GM13976 (cell line): ENCODE data around the gene FGFR1OP2.
"Not testable (repeated sequence)": the region's sequence is repeated elsewhere in the genome, so short reads cannot be mapped to it uniquely, and the experiment has no call there.

Experiments
- DNase-seq: peaks from one replicate; pipeline ENCODE4 v3.0.0; 2012; ENCODE audit warnings: low spot score
- in situ Hi-C: fragments of 300-500 bp; cut with MboI; formaldehyde crosslinking; loops from one replicate; pipeline ENCODE4 v1.12.0; 2022; ENCODE audit warnings: low sequenced_read_pairs, mixed read lengths, inconsistent platforms; ENCODE audit not compliant: unreplicated experiment
- TF ChIP-seq, protein P1 (sequence below): IDR thresholded peaks from 2 replicates; pipeline ENCODE4 v1.5.1; 2012; ENCODE audit warnings: borderline replicate concordance, mild to moderate bottlenecking; ENCODE audit not compliant: insufficient read depth; ENCODE audit errors: extremely low read depth, missing control alignments, control extremely low read depth

Gene FGFR1OP2

DNA sequence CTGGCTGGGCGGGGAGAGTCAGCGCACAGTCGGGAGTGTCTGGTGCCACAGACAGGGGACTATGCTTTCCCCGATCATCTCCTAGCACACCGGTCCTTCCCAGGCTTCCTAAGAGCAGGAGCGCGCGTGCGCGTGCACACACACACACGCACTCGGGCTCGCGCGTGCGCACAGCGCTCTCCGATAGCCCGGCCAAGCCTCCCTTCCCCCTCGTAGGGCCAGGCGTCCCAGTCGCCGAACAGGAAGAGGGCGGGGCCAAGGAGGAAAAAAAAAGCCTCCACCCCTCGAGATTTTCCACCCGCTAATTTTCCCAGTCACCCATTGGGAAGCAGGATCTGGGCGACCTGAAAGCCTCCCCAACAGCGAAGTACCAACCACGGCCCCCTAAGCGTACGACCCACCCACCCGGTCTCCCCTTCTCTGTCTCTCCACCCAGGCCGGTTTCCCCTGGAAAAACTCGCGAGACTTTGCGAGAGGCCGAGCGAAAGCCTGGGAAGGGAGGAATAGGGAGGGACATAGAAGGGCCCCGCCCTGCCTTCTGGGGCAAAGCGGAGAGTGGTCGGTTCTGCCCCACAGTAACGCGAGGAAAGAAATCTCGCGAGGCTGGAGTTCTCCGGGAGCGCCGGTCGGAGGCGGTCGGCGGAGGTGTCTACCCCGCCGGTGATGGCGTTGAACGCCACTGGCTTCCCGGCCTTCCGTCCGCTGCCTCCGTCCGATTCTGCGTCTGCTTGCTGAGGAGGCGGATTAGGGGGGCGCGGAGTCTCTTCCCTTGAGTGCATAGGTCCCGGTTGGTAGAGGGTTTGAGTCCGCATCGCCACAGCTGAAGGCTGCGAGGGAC, at the start of gene FGFR1OP2, which contains the start of gene INTS13:
TSS of gene FGFR1OP2 (plus strand) at position 608 of the 838 bp plus-strand sequence. CDS start 15,689 bp downstream, outside the sequence.
TSS of gene INTS13 (minus strand) at position 119 of the 838 bp plus-strand sequence. CDS start 1,178 bp downstream, outside the sequence.
- TF ChIP-seq, protein P1, sequence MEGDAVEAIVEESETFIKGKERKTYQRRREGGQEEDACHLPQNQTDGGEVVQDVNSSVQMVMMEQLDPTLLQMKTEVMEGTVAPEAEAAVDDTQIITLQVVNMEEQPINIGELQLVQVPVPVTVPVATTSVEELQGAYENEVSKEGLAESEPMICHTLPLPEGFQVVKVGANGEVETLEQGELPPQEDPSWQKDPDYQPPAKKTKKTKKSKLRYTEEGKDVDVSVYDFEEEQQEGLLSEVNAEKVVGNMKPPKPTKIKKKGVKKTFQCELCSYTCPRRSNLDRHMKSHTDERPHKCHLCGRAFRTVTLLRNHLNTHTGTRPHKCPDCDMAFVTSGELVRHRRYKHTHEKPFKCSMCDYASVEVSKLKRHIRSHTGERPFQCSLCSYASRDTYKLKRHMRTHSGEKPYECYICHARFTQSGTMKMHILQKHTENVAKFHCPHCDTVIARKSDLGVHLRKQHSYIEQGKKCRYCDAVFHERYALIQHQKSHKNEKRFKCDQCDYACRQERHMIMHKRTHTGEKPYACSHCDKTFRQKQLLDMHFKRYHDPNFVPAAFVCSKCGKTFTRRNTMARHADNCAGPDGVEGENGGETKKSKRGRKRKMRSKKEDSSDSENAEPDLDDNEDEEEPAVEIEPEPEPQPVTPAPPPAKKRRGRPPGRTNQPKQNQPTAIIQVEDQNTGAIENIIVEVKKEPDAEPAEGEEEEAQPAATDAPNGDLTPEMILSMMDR, result no peak
- in situ Hi-C loops, result no loop called here
- DNase-seq, result peak; percentile 95

DNA sequence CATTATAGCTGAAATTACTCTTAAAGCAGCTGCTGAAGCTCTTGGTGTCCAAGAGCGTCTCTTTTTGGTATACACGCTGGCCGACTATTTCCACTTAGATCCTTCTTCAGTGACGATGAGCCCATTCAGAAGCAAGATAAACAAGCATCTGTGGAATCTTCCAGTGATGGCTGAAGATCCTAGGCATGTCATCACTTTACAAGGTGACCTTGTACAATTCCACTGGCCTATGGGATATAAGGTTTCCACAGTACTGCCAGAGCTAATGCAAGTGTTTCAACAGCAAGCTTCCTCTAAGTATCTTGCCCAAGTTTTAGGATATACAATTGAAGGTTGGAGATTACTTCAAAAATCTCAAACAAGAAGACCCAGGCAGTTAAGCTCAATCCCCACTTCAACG, 47.5 kb upstream of the FGFR1OP2 start:
- DNase-seq, result no peak
- in situ Hi-C loops, result no loop called here
- TF ChIP-seq, protein P1, result no peak

DNA sequence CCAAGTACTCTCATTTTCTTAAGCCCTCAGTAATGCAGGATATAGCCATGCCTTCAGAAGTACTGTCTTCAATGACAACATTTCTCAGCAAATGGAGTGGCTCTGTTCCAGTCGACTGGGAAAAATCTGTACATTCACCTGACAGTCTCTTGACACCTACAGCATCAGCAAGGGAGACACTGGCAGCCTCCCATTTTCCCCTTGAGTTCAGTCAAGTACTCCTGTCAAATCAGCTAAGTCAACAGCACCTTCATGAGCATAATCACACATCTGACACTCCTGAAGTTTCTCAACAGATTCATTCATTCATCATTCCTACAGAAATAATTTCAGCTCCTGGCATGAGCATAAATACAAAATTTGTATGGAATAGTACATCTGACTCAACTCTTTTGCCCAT, 46.6 kb upstream of the FGFR1OP2 start:
- in situ Hi-C loops, result no loop called here
- TF ChIP-seq, protein P1, result no peak
- DNase-seq, result no peak

DNA sequence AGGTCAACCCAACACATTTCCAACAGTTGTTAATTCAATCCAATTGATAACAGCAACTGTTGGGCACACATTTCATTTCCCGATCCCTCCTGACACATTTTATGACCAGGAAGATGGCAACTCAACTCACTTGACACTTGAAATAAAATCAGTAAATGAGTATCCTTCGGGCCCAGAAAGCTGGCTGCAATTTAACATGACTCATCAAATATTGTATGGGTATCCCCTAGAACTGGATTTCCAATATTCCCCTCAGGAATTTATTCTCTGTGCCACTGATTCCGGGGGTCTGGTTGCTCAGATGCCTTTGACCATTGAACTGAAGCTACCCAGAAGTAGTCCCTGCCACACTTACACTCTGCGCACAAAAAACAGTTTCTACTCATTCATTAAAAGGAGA, 42.6 kb upstream of the FGFR1OP2 start:
- TF ChIP-seq, protein P1, result no peak
- in situ Hi-C loops, result no loop called here
- no peak for DNase-seq

DNA sequence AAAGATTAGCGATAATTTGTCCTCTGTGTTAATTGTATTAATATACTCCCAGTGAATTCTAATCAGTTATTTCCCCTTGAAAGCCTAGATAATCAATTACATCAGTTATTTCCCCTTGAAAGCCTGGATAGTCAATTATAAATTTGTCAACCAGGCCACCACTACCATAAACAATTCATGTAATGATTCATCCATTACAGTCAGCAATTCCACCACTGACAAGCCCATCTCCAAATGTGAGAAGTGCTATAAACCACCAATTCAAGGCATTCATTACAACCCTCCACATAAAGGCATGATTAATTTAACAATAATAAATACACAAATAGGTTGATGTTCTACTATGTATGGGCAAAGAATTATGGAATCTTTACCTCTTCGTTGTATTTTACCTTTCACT, 41.4 kb upstream of the FGFR1OP2 start:
- in situ Hi-C loops, result no loop called here
- DNase-seq, result no peak
- TF ChIP-seq, protein P1, result no peak

DNA sequence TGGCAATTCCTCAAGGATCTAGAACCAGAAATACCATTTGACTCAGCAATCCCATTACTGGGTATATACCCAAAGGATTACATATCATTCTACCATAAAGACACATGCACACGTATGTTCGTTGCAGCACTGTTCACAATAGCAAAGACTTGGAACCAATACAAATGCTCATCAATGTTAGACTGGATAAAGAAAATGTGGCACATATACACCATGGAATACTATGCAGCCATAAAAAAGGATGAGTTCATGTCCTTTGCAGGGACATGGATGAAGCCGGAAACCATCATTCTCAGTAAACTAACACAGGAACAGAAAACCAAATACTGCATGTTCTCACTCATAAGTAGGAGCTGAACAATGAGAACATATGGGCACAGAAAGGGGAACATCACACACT, 34.9 kb upstream of the FGFR1OP2 start:
- in situ Hi-C loops, DNase-seq: not testable (repeated sequence)

DNA sequence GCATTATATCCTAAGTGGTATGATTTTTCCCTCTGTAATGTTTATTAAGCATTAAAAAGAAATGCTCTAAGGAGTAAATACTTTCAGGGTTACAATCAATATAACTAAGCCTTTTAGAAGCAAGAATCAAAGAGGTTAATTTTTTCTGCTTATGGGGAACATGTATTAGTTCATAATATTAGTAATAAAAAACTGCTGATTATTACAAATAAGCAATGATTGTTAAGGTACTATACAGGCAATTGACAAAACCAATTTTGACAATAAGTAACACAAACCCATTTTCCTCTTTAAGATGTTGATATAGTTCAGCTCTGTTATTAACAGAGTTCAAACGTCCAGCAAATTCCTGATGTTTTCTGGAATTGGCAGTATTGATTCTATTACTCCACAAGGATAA, 32.2 kb upstream of the FGFR1OP2 start:
- no peak for DNase-seq
- in situ Hi-C loops, result no loop called here
- TF ChIP-seq, protein P1, result no peak
